Dermis microvascular lymphatic vessel endothelial cell (primary cell): ENCODE results near the gene ACCS. TPM values are rescaled to one million over a fixed set of nuclear protein-coding genes. Genes with fewer than 3 reads are reported as not detected.

Experiments
- DNase-seq, 2 donors: peaks; one replicate each; pipeline versions ENCODE4 v3.0.0 to v3.0.0-alpha.2; 2010; ENCODE audit warnings: low read depth in 2 of 2
- total RNA-seq: library from RNA; depleted of rRNA; stranded (reverse); fragments of >200 nt; gene quantifications from 2 replicates; pipeline ENCODE4 v1.2.1, GENCODE V29; 2014

Gene ACCS
- 4.2 and 9.1 TPM in 2 replicates for total RNA-seq

- DNase-seq, result peak; percentile 81 to 93
Measured at GRCh38 chr11:44065841-44066731, at the start of gene ACCS. Gene ACCS (plus strand): TSS chr11:44066270. CDS start chr11:44067628, 1,358 bp downstream.

GRCh38 chr11:44016546-44017442 lies 49.3 kb upstream of the ACCS start:
- no peak for DNase-seq

- no peak for DNase-seq
Measured at GRCh38 chr11:44017443-44018126, 48.5 kb upstream of the ACCS start.

GRCh38 chr11:44018127-44018521 lies 47.9 kb upstream of the ACCS start:
- DNase-seq, result no peak

- no peak for DNase-seq
Measured at GRCh38 chr11:44018829-44019228, 47.2 kb upstream of the ACCS start.

- DNase-seq, result no peak
Measured at GRCh38 chr11:44024977-44025376, 41.1 kb upstream of the ACCS start.

- no peak for DNase-seq
Measured at GRCh38 chr11:44025727-44026126, 40.3 kb upstream of the ACCS start.

- DNase-seq, result no peak
Measured at GRCh38 chr11:44028401-44028800, 37.7 kb upstream of the ACCS start.

GRCh38 chr11:44028816-44029506 lies 37.1 kb upstream of the ACCS start:
- no peak for DNase-seq

GRCh38 chr11:44029507-44029845 lies 36.6 kb upstream of the ACCS start:
- DNase-seq, result no peak

GRCh38 chr11:44029977-44030911 lies 35.8 kb upstream of the ACCS start:
- DNase-seq, result no peak

GRCh38 chr11:44030996-44031395 lies 35.1 kb upstream of the ACCS start:
- DNase-seq, result no peak

- DNase-seq, result no peak
Measured at GRCh38 chr11:44031549-44031948, 34.5 kb upstream of the ACCS start.

- no peak for DNase-seq
Measured at GRCh38 chr11:44032299-44033085, 33.6 kb upstream of the ACCS start.

- DNase-seq, result no peak
Measured at GRCh38 chr11:44033411-44033850, 32.6 kb upstream of the ACCS start.

GRCh38 chr11:44033856-44034255 lies 32.2 kb upstream of the ACCS start:
- DNase-seq, result no peak

- DNase-seq, result no peak
Measured at GRCh38 chr11:44034639-44035038, 31.4 kb upstream of the ACCS start.

GRCh38 chr11:44036811-44037657 lies 29.0 kb upstream of the ACCS start:
- peak; percentile 54 to 72 for DNase-seq
